Activated T-cell treated with anti-CD3 and anti-CD28 coated beads, Interleukin-2, amount 50 U/mL, for 24 hours (primary cell): Measurements from ENCODE around the gene SLC27A3.

Experiments
- DNase-seq: peaks from one replicate; pipeline ENCODE4 v3.0.0-alpha.2; 2020
- H3K27ac Mint-ChIP-seq: 2 replicates; pipeline ENCODE4 v1.8.0; 2020; ENCODE audit warnings: mild to moderate bottlenecking, mixed read lengths
- H3K27me3 Mint-ChIP-seq: 2 replicates; pipeline ENCODE4 v1.8.0; 2020; ENCODE audit warnings: mixed read lengths
- H3K36me3 Mint-ChIP-seq: 2 replicates; pipeline ENCODE4 v1.8.0; 2020; ENCODE audit warnings: low read depth, mixed read lengths
- H3K4me1 Mint-ChIP-seq: 2 replicates; pipeline ENCODE4 v1.8.0; 2020; ENCODE audit warnings: low read depth, mixed read lengths
- H3K4me3 Mint-ChIP-seq: 2 replicates; pipeline ENCODE4 v1.8.0; 2020; ENCODE audit warnings: mild to moderate bottlenecking, moderate library complexity, mixed read lengths
- H3K9me3 Mint-ChIP-seq: 2 replicates; pipeline ENCODE4 v1.8.0; 2020; ENCODE audit warnings: mixed read lengths

SLC27A3 gene

DNA sequence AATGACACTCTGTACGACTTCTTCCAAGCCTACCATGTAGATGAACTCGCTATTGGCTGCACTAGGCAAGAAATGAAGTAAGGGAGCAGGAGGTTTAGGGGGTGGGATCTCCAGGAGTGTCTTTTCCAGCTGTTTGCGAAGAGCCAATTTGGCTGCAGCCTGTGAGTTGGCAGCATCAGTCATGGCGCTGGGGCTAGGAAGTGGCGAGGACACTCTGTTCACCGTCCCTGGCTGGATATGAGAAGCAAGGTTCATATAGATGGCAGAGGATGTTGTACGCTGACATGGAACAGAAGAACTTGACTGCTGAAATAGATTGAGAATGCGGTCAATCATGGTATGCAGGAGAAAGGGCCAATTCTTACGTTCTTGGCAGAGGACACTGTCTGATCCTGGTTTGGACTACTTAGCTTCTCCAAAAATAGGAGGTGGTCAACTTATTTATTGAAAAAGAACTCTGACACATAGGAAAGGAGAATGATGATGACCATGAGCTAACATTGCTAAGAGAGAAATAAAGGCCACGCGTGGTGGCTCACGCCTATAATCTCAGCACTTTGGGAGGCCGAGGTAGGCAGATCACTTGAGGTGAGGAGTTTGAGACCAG is 41.2 kb downstream of the SLC27A3 start:
- no peak for DNase-seq

DNA sequence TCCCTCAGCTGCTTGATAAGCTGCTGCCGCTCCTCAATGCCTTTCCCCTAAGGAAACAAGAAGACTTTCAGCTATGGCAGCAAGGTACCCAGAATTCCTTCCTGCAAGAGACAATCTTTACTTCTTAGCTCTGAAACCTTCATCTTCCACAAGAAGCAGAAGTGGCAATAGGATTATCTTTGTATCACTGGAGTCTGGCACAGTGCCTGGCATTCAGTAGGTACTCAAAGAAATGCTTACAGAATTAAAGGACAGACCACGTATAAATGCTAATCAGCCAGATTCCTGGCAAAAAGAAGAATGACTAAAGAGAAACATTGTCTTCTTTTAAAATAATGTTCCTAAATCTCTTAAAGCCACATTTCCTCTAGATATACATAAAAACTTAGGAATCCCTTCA is 43.7 kb downstream of the SLC27A3 start:
- Mint-ChIP-seq H3K27me3 (no peaks in the 10 kb centered on the region), H3K9me3 (no peaks in the 10 kb centered on the region), H3K36me3 (peaks cover 75% of the 10 kb centered on the region), H3K4me1 (peaks cover 1% of the 10 kb centered on the region), H3K4me3 (no peak overlapping the region), H3K27ac (peak overlapping the region; percentile 68)
- no peak for DNase-seq

More for the DNA sequence above, 41.2 kb downstream of the SLC27A3 start:
- Mint-ChIP-seq H3K27ac (peak overlapping the region; percentile 2), H3K27me3 (no peaks in the 10 kb centered on the region), H3K4me3 (no peak overlapping the region), H3K4me1 (no peaks in the 10 kb centered on the region), H3K9me3 (no peaks in the 10 kb centered on the region), H3K36me3 (peaks cover 85% of the 10 kb centered on the region)

DNA sequence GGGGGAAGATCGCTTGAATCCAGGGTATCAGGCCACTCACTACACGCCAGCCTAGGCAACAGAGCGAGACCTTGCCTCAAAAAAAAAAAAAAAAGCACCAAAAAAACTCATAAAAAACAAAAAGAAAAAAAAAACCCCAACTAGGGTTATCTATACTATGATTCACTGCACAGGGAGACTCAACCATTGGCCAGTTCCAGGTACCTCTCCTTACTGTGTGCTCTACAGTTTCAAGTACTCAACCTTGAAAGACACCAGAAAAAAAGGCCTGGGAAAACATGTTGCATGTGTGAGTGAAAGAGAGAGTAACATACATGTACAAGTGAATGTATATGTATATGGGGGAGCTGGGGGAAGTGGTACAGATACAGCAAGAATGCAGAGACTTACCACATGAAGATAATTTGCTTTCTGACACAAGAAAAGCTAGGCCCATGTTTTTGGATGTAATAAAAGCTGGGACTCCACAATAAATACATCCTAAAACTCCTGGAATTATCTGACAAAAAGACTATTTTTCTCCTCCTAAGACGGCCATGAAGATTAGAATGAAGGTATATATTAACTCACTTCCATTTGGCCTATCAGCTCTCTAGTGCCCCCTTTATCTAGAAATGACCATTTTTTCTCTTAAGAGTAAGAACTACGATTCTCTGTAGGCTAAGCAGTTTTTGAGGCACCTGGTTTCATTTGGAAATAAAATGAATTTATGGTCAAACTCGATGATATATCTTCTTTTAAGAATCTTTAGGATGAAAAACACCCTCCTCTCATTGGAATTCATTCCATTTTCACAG is 52.2 kb downstream of the SLC27A3 start:
- DNase-seq, result no peak
- H3K9me3 Mint-ChIP-seq, result no peaks in the 10 kb centered on the region
- no peaks in the 10 kb centered on the region for H3K27me3 Mint-ChIP-seq
- H3K4me3 Mint-ChIP-seq, result no peak overlapping the region
- H3K36me3 Mint-ChIP-seq, result peaks cover 61% of the 10 kb centered on the region
- H3K4me1 Mint-ChIP-seq, result peaks cover 7% of the 10 kb centered on the region
- no peak overlapping the region for H3K27ac Mint-ChIP-seq
